ENCODE measurements around the gene LHFPL2.
"Not testable (repeated sequence)": the region's sequence is repeated elsewhere in the genome, so short reads cannot be mapped to it uniquely, and the experiment has no call there.

Gene LHFPL2

GRCh38 chr5:78497573-78498533 is 150.7 kb downstream of the LHFPL2 start:
- no peak for DNase-seq

- DNase-seq: no peak
Measured at GRCh38 chr5:78496373-78496772, 152.2 kb downstream of the LHFPL2 start.

GRCh38 chr5:78495800-78496199 is 152.8 kb downstream of the LHFPL2 start:
- DNase-seq: no peak

- no peak for DNase-seq
Measured at GRCh38 chr5:78492650-78493049, 155.9 kb downstream of the LHFPL2 start.

- no peak for DNase-seq
Measured at GRCh38 chr5:78492224-78492623, 156.3 kb downstream of the LHFPL2 start.

GRCh38 chr5:78490709-78491485 is 157.7 kb downstream of the LHFPL2 start:
- DNase-seq: no peak

GRCh38 chr5:78487846-78488245 is 160.7 kb downstream of the LHFPL2 start:
- DNase-seq: no peak

GRCh38 chr5:78486218-78486617 is 162.4 kb downstream of the LHFPL2 start:
- DNase-seq: no peak

GRCh38 chr5:78483809-78484521 is 164.6 kb downstream of the LHFPL2 start:
- DNase-seq: no peak

- DNase-seq: no peak
Measured at GRCh38 chr5:78482948-78483347, 165.6 kb downstream of the LHFPL2 start.

- no peak for DNase-seq
Measured at GRCh38 chr5:78476795-78477194, 171.8 kb downstream of the LHFPL2 start.

GRCh38 chr5:78475370-78475769 is 173.2 kb downstream of the LHFPL2 start:
- no peak for DNase-seq

GRCh38 chr5:78473751-78474150 is 174.8 kb downstream of the LHFPL2 start:
- DNase-seq: no peak

- no peak for DNase-seq
Measured at GRCh38 chr5:78472469-78473106, 176.0 kb downstream of the LHFPL2 start.

- no peak for DNase-seq
Measured at GRCh38 chr5:78471896-78472295, 176.7 kb downstream of the LHFPL2 start.

- no peak for DNase-seq
Measured at GRCh38 chr5:78467752-78468357, 180.7 kb downstream of the LHFPL2 start.

GRCh38 chr5:78467140-78467539 is 181.4 kb downstream of the LHFPL2 start:
- no peak for DNase-seq

GRCh38 chr5:78458843-78459242 is 189.7 kb downstream of the LHFPL2 start:
- DNase-seq: no peak

GRCh38 chr5:78457507-78457906 is 191.1 kb downstream of the LHFPL2 start:
- not testable (repeated sequence) for DNase-seq

GRCh38 chr5:78449103-78449502 is 199.5 kb downstream of the LHFPL2 start:
- no peak for DNase-seq

GRCh38 chr5:78447775-78448424 is 200.7 kb downstream of the LHFPL2 start:
- no peak for DNase-seq

Measured in activated CD4-positive, alpha-beta T cell treated with anti-CD3 and anti-CD28 coated beads for 4 hours (primary cell).